ENCODE data around the gene APOBEC3B.
"Not testable (repeated sequence)": the region's sequence is repeated elsewhere in the genome, so short reads cannot be mapped to it uniquely, and the experiment has no call there.

Gene APOBEC3B

DNA sequence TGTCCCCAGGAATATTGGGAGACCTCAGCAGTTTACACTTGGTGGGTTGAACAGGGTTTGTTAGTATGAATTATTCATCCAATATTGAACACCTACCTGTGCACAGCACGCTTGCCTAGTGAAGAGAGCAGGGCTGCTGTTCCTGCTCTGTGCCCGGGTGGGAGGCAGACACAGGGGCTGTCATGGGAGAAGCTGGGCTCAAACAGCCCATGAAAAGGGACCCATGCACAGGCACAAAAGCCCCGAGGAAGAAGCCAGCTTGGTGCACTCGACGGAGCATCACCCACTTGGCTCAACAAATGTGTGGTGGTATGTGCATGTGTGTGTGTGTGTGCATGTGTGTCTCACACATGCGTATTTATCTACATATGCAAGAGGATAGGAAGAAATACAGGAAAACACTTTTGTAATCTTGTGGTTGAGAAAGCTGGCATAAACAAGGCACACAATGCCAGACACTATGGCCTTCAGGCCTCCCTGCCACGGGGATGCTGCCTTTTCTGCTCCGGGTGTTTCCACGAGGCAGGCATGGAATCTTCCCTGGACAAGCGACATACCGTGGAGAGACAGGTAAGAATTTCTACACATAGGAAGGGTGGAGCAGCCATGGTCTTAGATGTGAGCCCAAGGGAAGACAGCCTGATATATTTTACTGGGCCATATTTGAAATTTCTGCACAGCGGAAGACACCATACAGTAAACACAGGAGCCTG is 29.7 kb upstream of the APOBEC3B start:
- no peak for DNase-seq

DNA sequence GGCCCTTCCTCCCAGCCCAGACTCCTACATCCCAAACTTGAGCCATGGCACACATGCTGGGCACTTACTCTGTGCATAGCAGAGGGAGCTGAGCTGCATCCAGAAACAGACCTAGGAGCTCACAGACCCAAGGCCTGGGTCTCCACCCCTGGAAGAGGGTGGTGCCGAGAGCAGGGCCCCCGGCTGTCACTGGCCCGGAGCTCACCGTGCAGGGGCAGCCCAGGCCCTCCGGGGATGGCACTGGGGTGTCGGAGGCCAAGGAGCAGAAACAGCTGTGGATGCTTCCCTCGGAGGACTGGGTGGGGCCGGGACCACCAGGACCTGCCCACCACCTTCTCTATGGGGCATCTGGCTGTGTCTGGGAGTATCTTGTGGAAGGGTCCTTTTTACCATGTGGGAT is 29.1 kb upstream of the APOBEC3B start:
- DNase-seq = no peak

DNA sequence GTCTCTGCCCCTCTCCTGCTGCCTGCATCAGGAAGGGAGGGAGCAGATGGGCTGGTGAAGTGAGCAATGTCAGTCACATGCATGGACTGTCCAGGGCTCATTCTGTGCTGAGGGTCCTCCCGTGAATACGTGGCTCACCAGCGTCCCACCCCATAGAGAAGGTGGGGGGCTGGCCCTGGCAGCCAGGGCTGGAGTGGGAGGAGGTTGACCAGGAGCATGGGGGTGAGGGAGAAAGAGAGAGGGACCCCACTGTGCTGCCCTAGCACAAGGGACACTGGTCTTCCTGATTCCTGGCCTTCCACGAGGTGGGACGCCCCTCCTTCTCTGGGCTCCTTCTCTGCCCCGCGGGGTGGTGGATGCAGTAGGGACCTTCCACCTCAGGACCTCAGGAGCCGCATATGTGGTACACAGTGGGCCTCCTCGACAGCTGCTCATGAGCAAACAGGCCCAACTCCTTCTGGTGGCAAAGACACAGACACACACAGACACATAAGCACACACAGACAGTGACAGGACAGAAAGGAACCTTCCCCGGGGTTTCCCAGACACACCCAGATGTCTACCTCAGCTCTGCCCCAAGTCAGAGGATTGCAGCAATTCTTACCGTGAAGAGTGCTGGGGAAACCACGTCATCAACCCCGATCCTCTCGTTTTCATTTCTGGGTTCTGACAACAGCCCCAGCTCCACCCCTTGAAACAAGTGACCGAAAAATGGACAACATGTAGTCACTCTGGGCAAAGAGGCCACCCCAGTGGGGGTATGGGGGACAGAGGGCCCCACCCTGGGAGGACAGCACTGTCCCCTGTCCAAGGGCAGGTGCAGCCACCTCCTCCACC is 28.4 kb upstream of the APOBEC3B start:
- peak; percentile 55 for DNase-seq

DNA sequence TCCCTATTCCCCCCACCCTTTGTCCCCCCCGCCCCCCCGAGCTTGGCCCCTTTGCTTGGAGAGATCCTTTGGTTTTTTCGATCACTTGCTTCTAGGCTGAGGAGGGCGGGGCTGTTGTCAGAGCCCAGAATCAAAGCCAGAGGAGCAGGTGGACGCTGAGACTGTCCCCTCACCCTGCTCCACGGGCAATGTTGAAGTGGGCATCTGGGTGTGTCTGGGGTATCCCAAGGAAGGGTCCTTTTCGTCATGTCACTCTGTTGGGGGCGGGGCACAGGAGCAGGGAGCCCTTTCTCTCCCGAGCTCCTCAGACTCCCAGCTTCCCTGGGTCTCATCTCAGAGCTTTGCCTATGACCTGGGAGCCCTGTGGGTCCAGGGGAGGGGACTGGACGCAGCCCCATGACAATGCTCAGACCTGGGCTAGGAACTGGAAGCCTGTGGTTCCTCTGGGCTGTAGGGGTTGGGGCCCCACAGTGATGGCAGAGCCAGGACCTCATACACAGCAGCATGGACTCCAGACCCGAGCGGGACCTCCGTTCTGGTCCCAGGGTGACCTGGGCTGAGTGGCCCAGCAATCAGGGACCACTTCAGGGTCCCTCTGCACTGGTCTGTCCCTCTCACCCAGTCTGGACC is 27.6 kb upstream of the APOBEC3B start:
- DNase-seq = no peak

DNA sequence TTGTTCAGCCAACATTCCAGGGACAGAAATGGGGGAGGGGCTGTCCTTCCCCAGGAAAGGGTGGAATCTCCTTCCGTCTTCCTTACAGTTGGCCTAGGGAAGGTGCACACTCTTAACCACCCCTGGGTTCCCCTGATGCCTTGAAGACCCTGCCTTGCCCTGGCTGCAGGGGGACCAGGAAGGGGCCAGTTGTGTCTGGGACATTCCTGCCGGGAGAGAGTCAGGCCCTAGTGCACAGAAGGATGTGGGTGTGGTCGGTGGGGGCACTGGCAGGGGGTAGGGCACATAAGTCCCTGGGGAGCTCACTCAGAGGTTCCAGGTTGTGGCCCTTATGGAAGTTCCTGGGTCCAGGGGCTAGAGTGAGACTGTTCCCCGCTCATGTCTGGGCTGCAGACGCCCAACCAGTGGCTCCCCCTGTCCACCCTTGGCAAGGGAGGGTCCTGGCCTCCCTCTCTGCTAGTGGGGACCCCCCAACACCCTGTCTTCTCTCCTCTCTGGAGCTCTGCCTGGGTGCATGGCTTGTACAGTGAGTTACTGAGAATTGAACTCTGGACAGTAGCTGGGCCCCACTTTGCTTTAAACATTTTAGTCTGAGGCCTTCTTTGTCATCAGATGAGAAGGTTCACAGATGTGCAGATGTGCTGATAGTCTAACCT is 26.8 kb upstream of the APOBEC3B start:
- DNase-seq = no peak

DNA sequence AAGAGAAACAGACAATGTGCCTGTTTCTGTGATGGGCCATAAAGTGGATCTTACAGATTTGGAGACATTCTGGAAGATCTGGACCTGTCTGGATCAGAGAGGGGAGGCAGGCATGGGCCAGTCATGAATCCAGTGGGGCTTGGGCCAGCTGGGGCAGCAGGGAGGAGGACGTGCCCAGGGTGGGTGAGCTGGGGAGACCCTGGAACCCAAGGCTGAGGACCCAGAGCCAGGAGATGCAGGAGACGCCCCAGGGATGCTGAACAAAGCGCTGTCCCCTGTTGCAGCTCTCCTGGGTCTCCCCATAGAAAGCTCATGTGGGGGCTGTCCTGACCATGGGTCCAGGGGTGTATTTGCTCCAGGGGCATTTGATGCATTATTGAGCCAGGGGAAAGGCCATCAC is 26.2 kb upstream of the APOBEC3B start:
- no peak for DNase-seq

DNA sequence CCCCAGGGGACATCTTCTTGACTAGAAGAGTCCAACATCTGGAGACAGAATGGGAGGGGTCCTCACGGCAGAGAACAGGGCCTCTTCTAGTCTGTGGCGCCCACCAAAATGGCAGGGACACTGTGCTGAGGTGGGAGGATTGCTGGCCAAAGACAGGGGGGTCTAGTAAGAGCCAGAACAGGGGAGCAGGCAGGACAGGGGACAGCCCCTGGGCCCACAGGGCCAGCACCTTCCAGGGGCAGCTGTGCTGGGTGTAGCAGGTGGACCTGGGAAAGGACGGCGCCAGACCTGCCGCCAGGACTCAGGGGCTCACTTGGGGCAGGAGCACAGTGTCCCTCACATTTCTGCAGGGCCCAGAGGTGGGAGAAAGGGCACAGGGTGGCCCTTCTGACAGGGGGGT is 25.6 kb upstream of the APOBEC3B start:
- no peak for DNase-seq

DNA sequence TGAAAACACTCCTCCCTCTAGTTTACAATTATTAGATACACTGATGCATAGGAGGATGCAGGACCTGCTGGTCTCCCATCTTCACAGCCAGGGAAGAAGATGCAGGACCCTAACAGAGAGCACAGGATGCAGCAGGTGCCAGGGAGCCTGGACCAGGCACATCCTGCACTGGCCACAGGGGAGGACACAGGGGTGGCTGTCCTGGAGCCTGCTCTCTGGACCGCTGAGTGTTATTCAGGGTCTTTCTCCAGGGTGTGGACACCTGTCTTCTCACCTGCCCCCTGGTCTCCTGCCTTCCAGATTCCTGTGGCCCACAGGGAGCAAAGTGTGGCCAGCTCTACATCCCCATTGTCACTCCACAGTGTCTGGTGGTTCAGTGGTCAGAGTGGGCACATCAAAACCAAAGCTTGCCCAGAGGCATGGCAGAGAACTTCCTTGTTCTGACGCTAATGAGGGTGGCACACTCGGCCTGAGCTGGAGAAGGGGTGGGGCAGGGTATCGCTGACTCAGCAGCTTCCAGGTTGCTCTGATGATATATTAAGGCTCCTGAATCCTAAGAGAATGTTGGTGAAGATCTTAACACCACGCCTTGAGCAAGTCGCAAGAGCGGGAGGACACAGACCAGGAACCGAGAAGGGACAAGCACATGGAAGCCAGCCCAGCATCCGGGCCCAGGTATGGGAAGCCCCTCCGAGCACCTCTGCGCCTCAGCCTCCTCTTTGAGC is 24.9 kb upstream of the APOBEC3B start, which contains the start of gene APOBEC3A:
Gene APOBEC3A (plus strand): TSS at position 564 of the 725 bp plus-strand sequence. CDS start 83 bp downstream, at position 647.
- DNase-seq = no peak

DNA sequence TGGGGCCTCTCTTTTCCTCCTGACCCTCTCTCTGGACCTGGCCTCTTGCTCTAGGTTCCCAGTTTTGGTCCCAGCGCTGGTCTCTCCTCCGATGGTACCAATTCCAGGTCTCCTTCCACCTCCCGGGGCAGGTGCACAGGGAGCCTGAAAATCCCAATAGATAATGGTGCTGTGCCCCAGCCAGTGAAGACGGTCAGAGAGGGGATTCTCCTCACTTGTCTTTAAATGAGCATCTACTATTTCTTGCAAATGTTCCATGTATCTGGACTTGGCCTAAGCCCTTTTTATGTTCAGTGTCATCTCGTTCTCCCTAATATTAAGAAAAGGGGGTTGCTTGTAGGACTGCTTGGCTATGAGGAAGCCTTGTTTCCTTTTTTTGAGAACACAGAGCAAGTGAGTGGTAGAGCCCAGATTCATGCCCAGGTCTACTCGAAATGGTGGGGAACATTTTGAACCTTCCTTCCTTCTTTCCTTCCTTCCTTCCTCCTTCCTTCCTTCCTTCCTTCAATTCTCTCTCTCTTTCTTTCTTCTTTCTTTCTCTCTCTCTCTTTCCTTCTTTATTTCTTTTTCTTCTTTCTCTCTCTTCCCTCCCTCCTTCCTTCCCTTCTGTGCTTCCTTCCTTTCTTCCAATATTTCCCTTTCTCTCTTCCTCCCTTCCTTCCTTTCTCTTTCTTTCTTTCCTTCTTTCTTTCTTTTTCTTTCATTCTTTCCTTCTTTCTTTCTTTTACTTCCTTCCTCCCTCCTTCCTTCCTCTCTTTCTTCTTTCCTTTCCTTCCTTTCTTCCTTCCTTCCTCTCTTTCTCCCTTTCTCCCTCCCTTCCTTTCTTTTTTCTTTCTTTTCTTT is 24.1 kb upstream of the APOBEC3B start:
- DNase-seq = no peak

DNA sequence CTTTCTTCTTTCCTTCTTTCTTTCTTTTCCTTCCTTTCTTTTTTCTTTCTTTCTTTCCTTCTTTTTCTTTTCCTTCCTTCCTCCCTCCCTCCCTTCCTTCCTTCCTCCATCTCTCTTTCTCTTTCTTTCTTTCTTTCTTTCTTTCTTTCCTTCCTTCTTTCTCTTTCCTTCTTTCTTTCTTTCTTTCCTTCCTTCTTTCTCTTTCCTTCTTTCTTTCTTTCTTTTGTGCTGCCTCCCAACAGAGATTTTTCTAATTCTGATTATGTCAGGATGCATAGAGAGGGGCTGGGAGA is 23.6 kb upstream of the APOBEC3B start:
- not testable (repeated sequence) for DNase-seq

DNA sequence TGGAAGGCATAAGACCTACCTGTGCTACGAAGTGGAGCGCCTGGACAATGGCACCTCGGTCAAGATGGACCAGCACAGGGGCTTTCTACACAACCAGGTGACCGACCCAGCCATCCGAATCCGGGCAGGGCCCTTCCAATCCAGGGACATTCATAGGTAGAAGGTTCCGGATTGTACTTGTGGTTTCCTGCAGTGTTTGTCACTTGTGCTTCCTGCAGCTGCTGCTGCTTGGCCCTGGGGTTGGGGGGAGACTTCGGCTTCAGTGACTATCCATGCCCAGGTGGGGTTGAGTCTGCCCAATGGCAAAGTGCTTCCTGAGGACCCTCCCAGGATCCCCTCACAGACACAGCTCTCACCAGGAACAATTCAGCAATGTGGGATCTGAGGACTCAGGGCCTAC is 22.6 kb upstream of the APOBEC3B start:
- no peak for DNase-seq

DNA sequence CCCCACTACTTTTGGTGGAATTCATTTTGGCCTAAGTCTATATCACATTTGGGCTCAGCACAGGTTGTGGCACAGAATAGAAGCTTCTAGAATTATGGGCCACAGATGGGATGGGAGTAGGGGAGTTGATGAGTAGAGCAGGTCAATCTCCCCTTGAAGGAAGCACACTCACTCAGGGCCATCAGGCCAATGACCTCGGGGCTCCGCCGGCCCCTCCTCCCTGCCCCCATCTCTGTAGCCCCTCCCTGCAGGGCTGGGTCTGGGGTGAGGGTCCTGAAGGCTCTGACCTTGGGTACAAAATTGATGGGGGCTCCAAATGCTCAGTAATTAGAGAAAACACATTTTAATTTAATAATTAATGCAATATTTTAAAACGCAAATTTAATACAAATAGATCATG is 21.5 kb upstream of the APOBEC3B start:
- DNase-seq = not testable (repeated sequence)

DNA sequence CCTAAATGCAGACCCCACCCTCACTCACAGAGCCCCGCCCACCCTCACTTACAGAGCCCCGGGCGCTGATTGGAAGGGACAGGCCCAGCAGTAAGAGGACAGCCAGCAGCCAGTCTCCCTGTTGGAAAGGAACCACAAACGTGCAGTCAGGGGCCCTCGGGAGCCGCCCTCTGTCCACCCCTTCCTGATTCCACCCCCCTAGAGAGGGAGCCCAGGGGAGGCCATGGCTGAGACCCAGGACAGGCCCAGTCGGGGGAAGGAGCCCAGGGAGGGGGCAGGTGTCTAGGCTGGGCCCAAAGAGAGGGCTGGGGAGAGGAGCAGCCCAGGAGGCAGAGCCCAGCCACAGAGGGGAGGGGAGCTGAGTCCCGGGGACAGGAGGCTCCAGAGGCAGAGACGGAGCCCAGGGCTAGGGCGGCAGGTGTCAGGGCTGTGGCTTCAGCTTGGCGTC is 18.8 kb upstream of the APOBEC3B start:
- not testable (repeated sequence) for DNase-seq

DNA sequence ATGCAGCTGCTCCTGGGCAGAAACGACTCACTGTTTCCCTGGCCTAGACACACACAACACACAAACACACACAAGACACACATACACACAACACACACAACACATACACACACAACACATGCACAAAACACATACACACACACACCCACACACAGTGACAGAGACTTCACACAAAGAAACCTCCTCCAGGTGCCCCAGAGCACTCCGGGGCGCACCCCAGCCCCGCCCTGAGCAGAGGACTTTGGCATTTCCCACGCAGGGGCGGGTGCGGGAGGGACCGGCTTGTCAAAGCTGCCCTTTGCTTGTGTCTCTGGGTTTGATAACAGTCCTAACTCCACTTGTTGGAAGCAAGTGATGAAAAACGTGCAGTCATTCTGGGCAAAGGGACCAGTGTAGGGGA is 18.3 kb upstream of the APOBEC3B start:
- no peak for DNase-seq

DNA sequence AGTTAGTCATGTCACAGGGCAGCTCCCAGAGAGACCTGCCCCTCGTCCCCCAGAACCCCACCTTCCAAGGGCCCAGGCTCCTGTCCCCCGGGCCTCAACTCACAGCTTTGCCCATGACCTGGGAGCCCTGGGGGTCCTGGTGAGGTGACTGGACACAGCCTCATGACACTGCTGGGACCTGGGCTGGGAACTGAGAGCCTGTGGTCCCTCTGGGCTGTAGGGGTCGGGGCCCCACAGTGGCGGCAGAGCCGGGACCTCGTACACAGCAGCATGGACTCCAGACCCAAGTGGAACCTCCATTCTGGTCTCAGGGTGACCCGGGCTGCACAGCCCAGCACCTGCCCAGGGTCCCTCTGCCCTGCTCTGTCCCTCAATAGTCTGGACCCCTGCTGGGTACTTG is 17.8 kb upstream of the APOBEC3B start:
- no peak for DNase-seq

DNA sequence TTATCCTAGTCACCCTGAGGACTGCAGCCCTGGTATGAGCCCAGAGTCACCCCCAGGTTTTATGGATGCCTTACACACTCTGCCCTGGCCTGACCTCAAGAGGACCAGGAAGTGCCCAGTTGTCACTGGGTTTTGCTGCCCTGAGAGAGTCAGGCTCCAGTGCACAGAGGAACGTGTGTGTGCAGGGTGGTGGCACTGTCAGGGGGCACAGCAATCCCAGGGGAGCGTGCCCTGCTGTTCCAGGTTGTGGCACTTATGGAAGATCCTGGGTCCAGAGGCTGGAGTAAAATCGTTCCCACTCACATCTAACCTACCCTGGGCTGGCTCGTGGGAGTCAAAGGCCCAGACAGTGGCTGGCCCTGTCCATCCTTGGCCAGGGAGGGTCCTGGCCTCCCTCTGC is 17.2 kb upstream of the APOBEC3B start:
- no peak for DNase-seq

DNA sequence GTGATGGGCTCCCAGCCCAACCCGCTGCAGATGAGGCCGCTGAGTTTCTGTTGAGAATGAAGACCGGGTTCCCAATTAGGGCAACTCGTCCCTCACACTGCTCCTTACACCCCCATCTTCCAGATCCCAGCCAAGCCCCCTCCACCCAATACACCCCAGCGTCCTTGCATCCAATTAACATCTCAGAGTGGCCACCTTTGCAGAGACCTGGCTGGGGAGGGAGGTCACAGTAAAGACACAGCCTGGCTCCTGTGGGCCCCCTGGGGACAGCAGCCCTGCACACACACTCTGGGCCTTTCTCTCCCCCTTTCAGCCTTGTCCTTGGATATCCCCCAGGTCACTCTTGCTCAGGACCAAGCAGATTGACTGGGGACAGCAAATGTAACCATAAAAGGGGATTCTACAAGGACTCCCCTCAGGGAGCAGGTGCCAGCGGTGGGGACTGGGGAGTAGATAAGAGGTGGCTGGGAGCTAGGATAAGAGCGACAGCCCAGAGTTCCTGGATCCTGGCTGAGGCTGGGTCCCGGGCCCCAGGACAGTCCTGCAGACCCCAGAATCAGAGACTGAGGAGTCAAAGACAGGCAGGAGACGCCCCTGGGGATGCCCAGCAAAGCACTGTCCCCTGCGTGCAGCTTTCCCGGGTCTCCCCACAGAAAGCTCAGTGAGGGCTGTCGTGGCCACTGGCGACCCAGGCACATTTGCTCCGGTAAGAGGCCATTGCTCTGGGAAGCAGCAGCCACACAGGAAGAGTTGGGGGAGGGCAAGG is 16.4 kb upstream of the APOBEC3B start:
- no peak for DNase-seq

DNA sequence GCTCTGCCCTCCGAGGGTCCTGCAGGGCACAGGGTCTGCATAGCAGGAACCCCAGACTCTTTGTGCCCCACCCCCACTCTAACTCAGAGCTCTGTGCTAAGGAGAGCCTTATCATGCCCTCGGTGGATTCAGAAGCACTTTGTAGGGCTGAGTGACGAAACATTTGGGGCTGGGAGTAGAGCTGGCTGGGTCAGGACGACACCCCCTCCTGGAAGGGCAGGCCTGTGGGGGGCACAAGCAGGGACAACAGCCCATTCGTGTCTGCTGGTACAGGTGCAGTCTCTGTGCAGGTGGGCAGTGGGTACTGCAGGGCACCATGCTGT is 15.8 kb upstream of the APOBEC3B start:
- no peak for DNase-seq

DNA sequence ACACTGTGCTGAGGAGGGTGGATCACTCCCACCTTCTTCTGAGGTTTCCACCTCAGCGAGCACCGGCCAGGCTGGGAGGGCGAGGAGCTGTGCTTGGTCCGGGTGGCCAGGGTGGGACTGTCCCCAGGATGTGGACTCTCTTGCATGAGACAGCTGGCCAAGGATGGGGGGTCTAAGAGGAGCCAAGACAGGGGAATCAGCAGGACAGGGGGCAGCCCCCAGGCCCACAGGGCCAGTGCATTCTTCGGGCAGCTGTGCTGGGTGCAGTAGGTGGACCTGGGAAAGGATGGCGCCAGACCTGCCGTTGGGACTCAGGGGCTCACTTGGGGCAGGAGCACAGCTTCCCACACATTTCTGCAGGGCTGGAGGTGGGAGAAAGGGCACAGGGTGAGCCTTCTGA is 15.2 kb upstream of the APOBEC3B start:
- no peak for DNase-seq

DNA sequence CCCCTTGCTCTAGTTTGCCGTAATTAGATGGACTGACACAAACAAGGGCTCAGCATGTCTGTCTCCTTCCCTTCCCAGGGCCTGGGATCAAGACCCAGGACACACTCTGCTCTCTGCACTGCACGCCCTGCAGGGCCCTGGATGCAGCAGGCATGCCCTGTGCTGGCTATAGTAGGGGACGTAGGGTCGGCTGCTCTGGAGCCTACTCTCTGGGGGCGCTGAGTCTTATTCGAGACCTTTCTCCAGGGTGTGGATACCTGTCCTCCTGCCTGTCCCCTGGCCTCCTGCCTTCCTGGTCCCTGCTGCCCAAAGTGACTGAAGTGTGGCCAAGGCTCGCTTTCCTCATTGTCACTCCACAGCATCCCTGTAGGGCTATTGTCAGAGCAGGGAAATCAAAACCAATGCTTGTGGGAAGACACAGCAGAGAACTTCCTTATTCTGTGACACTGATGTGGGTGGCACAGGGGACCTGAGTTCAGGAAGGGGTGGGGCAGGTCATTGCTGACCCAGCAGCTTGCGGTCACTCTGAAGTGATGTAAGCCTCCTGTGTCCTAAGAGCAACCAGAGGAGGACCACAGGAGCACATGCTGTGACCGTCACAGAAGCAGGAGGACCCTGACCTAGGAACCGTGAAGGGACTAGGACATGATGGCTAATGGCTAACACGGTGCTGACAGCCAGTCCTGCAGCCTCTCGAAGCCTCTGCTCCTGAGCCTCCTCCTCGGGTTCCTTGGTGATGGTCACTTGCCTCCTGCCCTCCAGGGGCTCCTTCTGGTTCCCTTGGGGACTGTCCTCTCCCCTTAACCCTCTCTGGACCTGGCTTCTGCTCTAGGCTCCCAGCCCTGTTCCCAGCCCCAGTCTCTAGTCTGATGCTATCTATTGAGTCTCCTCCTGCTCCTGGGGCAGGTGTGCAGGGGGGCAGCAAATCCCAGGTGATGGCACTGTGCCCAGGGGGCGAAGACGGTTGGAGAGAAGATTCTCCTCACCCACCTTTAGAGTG is 14.4 kb upstream of the APOBEC3B start:
- DNase-seq = no peak

Measured in stimulated activated CD4-positive, alpha-beta T cell treated with anti-CD3 and anti-CD28 coated beads, Interleukin-12 subunit alpha, Interleukin-12 subunit beta, amount 100 ng/mL, for 4 hours (primary cell).